PC-3 (cell line): ENCODE measurements around the gene NOL9.

Source experiments
- EZH2 ChIP-seq: fragments of 300-600 bp; sonication (generic); IDR thresholded peaks from one replicate; pipeline ENCODE4 v1.6.1; 2017; ENCODE audit warnings: antibody characterized with exemption, mild to moderate bottlenecking, low read length; ENCODE audit not compliant: unreplicated experiment
- EZH2phosphoT487 ChIP-seq: fragments of 300-600 bp; sonication (generic); IDR thresholded peaks from 2 replicates; pipeline ENCODE4 v1.6.1; 2018; ENCODE audit warnings: mild to moderate bottlenecking, antibody characterized with exemption, low read length, borderline replicate concordance
- TF ChIP-seq, protein P1 (sequence below): fragments of 300-600 bp; sonication (generic); conservative IDR thresholded peaks from 2 replicates; pipeline ENCODE4 v1.5.1; 2017; ENCODE audit warnings: antibody characterized with exemption, low read depth, mild to moderate bottlenecking, low read length

- TF ChIP-seq, protein P1, sequence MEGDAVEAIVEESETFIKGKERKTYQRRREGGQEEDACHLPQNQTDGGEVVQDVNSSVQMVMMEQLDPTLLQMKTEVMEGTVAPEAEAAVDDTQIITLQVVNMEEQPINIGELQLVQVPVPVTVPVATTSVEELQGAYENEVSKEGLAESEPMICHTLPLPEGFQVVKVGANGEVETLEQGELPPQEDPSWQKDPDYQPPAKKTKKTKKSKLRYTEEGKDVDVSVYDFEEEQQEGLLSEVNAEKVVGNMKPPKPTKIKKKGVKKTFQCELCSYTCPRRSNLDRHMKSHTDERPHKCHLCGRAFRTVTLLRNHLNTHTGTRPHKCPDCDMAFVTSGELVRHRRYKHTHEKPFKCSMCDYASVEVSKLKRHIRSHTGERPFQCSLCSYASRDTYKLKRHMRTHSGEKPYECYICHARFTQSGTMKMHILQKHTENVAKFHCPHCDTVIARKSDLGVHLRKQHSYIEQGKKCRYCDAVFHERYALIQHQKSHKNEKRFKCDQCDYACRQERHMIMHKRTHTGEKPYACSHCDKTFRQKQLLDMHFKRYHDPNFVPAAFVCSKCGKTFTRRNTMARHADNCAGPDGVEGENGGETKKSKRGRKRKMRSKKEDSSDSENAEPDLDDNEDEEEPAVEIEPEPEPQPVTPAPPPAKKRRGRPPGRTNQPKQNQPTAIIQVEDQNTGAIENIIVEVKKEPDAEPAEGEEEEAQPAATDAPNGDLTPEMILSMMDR: peak; percentile 84
- TF ChIP-seq EZH2 (no peak), EZH2phosphoT487 (no peak)
Observed at GRCh38 chr1:6472391-6472790, 81.9 kb downstream of the NOL9 start.
